GM18505 (cell line): Measurements from ENCODE around the gene GRK1.
"Not testable (repeated sequence)": the region's sequence is repeated elsewhere in the genome, so short reads cannot be mapped to it uniquely, and the experiment has no call there.

Source experiments
- ATAC-seq: cut with Tn5 transposase; IDR thresholded peaks from one replicate; pipeline ENCODE4 v1.9.1; 2021; ENCODE audit not compliant: unreplicated experiment
- POLR2A ChIP-seq: IDR thresholded peaks from 4 replicates; pipeline ENCODE4 v1.6.1; 2011; ENCODE audit warnings: borderline replicate concordance; ENCODE audit not compliant: insufficient read depth, insufficient read length; ENCODE audit errors: extremely low read depth

Gene GRK1

DNA sequence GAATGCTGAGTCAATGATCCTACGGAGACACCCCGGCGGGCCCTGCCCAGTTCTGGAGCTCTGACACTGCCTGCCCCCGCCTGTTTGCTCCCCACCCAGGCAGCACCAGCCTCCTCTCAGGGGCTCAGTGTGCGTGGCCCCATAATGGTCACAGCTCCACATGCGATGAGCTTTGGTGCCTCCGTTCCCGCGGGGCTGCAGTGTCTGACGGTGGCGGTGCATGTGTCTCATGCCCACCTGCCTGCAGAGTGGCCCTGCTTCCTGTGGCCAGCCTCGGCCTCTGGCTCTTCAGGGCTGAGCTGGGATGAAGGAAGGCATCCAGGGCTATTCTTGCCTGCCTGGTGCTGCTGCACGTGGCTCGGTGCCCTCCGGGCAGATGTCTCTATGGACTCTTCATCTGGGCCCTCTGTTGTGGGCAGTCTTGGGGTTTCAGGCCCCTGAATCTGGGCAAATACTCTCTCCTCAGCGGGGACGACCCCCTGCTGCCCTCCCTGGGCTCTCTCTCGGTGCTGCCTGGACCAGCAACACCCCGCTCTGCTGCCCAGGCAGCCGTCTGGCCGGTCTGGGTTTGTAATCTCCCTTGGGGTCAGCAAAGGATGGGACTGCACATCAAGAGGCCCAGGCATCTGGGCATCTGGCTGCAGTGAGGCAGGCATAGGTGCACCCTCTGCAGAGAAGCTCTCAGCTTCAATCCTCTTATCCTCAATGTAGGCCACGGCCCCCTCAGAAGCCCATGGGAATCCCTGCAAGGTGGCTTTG, 72.7 kb downstream of the GRK1 start:
- no peak for ATAC-seq
- TF ChIP-seq POLR2A = no peak

- no peak for TF ChIP-seq POLR2A
- no peak for ATAC-seq
Observed at GRCh38 chr13:113740286-113740556, 73.2 kb downstream of the GRK1 start.

DNA sequence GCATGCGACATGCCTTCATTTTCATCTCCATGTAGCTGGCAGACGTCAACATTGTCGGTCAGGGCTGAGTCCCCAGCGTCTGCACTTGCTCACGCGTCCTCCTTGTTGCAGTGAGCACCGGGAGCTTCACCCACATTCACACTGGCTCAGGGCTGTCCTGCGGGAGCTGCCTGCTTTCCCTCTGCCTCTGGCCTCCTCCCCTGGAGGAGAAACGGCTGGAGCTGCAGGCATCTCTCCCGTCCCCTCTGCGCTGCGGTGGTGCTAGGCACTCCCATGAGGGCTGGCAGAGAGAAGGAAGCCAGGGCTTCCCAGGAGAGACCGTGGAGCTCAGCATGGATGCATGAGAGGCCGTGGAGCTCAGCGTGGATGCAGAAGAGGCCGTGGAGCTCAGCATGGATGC, 73.6 kb downstream of the GRK1 start:
- ATAC-seq = no peak

DNA sequence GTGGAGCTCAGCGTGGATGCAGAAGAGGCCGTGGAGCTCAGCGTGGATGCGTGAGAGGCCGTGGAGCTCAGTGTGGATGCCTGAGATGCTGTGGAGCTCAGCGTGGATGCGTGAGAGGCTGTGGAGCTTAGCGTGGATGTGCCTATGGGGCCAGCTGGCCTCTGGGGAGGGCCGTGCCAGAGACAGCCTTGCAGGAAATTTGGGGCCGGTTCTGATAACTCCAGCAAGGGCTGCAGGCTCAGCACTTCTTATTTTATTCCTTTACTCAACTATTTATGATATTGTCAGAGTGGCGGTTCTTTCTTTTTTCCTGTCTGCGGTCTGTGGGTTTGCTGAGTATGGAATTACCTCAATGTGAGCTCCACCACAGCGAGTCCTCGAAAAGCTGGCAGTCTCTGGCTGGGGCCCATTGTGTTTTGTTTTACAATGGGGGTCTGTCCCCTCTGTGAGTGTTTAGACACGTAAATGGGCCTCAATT, 74.2 kb downstream of the GRK1 start:
- no peak for TF ChIP-seq POLR2A
- no peak for ATAC-seq

More for the DNA sequence above, 73.6 kb downstream of the GRK1 start:
- TF ChIP-seq POLR2A = no peak

DNA sequence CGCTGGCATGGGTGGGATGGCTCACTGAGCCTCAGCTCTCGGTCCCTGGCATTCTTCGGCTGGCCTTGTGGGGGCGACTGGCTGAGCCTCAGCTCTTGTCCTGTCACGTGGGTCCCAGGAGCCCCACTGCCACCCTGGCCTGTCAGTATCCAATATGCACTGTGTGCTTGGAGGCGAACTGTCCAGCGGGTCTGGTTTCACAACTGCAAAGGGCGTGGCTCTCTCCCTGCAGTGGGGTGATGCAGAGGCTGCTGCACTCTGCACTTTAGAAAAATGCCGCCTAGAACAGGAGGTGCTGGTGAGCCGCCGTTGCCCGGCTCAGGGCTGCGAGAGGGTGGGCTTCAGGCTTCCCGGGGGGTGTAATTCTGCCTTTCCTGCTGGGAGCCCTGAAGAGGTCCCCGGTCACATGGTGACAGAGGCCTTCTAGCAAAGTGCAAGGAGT, 75.0 kb downstream of the GRK1 start:
- no peak for ATAC-seq
- TF ChIP-seq POLR2A = no peak

DNA sequence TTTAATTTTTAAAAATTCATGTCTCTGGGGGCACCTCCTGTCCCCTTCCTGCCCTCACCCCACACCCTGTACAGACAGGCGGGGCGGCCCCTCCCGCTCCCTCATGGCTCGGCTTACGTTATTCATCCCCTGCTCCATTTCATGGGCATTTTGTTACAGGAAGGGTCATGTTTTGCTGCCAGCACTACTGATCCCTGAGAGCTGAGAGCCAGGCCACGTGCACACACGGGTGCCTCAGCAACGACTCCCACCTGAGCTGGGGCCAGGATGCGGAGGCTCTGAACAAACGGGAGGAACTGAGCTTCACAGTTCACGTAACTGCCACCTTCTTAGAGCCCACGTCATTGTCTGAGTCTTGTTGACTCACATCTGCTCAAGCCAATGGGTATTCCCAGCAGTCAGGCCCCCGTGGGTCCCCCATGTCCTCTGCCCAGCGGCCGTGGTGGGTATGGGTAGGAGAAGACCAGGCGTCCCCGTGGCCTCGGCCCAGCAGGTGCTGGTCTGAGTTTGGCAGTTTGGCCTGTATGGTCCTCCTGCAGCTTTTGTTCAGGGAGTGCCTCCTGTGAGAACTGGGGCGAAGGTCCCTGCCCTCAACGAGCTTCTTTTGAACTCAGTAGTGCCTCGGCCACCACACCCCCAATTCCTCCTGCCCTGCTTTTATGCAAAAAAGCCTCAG, 75.6 kb downstream of the GRK1 start:
- no peak for ATAC-seq
- no peak for TF ChIP-seq POLR2A

GRCh38 chr13:113743366-113744195, 76.6 kb downstream of the GRK1 start:
- no peak for TF ChIP-seq POLR2A
- ATAC-seq = no peak

- no peak for ATAC-seq
Observed at GRCh38 chr13:113744197-113745000, 77.4 kb downstream of the GRK1 start.

GRCh38 chr13:113745059-113745458, 78.0 kb downstream of the GRK1 start:
- TF ChIP-seq POLR2A = no peak
- ATAC-seq = no peak

More at GRCh38 chr13:113744197-113745000, 77.4 kb downstream of the GRK1 start:
- TF ChIP-seq POLR2A = no peak

- ATAC-seq = not testable (repeated sequence)
Observed at GRCh38 chr13:113745500-113746142, 78.6 kb downstream of the GRK1 start.

DNA sequence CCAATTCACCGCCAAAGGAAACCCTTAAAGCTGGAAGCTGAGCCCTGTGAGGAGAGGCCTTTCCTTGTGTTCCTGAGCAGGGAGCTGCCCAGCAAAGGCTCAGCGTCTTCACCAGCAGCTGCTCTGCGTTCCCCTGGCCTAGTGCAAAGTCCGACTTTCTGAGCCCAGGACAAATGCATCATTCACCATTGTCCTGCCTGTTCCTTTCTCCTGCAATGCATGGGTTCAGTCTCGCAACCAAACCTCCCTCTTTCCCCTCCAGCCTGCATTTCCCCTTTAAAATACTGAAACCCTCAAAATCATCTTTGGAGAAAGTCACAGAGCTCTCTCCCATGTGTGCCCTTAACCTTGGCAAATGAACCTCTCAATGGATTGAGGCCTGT, 79.1 kb downstream of the GRK1 start:
- no peak for ATAC-seq
- no peak for TF ChIP-seq POLR2A

- no peak for ATAC-seq
- no peak for TF ChIP-seq POLR2A
Observed at GRCh38 chr13:113746671-113747070, 79.7 kb downstream of the GRK1 start.

GRCh38 chr13:113747291-113747833, 80.3 kb downstream of the GRK1 start:
- TF ChIP-seq POLR2A = no peak
- no peak for ATAC-seq
